Measurements from ENCODE around the gene GRHPR.

DNA sequence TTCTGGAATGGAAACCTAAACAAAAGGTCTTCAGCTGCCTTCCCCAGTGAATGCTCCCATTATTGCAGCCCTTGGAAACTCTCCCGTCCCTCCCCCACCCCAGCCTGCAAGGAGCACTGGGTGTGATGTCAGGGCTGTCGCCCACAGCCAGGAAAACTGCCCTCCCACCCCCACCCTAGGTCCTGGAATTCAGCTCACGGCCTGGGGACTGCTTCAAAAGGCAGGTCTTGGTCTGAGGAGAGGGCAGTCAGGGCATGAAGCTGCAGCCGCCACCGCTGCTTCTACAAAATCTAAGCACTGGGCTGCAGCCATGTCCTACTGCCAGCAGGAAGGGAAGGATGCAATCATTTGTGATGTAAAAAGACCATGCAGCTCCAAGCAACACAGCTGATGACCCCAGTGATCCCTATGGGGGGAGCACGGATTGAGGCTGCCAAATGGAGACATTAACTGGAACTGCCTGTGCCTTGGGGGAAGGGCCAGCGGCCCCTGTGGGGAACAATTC lies 11.4 kb downstream of the GRHPR start:
- TF ChIP-seq, protein P1, sequence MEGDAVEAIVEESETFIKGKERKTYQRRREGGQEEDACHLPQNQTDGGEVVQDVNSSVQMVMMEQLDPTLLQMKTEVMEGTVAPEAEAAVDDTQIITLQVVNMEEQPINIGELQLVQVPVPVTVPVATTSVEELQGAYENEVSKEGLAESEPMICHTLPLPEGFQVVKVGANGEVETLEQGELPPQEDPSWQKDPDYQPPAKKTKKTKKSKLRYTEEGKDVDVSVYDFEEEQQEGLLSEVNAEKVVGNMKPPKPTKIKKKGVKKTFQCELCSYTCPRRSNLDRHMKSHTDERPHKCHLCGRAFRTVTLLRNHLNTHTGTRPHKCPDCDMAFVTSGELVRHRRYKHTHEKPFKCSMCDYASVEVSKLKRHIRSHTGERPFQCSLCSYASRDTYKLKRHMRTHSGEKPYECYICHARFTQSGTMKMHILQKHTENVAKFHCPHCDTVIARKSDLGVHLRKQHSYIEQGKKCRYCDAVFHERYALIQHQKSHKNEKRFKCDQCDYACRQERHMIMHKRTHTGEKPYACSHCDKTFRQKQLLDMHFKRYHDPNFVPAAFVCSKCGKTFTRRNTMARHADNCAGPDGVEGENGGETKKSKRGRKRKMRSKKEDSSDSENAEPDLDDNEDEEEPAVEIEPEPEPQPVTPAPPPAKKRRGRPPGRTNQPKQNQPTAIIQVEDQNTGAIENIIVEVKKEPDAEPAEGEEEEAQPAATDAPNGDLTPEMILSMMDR (conservative IDR thresholded peaks at IDR 0.05) = no peak
- no peak for TF ChIP-seq ZFX (IDR thresholded peaks at IDR 0.05)

Measured in C4-2B (cell line).